OCI-LY7 (cell line): ENCODE measurements around the gene HIF3A. TPM values are rescaled to one million over a fixed set of nuclear protein-coding genes. Genes with fewer than 3 reads are reported as not detected.

Experiments
- BruUV-seq: library from RNA; stranded (reverse); fragments of 400-500 nt; replicated peaks from 2 replicates; lab custom pipeline; 2021; lab: Mats Ljungman, UMichigan
- CTCF ChIA-PET: fragments of 300-600 bp; sonication (Branson Sonifier 250); formaldehyde crosslinking; loops from one replicate; lab custom pipeline; 2022; ENCODE audit warnings: antibody characterized with exemption; ENCODE audit not compliant: unreplicated experiment; lab: Charles Lee
- POLR2A ChIA-PET: fragments of 300-600 bp; sonication (Branson Sonifier 250); formaldehyde crosslinking; loops from one replicate; lab custom pipeline; 2022; ENCODE audit warnings: antibody characterized with exemption; lab: Charles Lee
- DNase-seq: peaks from one replicate; pipeline ENCODE4 v3.0.0-alpha.2; 2015; ENCODE audit warnings: low spot score
- H2AFZ ChIP-seq: fragments of 200-600 bp; sonication (generic), shearing (Covaris generic); 2 replicates; pipeline ENCODE4 v1.6.1; 2014; ENCODE audit warnings: mild to moderate bottlenecking, antibody characterized with exemption, low read length, moderate library complexity
- H3K27ac ChIP-seq: fragments of 200-600 bp; sonication (generic); 2 replicates; pipeline ENCODE4 v1.5.1; 2014; ENCODE audit warnings: mixed run types, low read depth, mild to moderate bottlenecking, moderate library complexity, low read length, inconsistent platforms; ENCODE audit not compliant: poor library complexity, severe bottlenecking
- H3K36me3 ChIP-seq: fragments of 200-600 bp; sonication (generic); 2 replicates; pipeline ENCODE4 v1.6.1; 2014; ENCODE audit warnings: mild to moderate bottlenecking, antibody characterized with exemption, low read length, moderate library complexity, mixed read lengths; ENCODE audit not compliant: insufficient read depth
- H3K4me1 ChIP-seq: fragments of 200-600 bp; sonication (generic); 2 replicates; pipeline ENCODE4 v1.5.1; 2014; ENCODE audit warnings: mild to moderate bottlenecking, low read length; ENCODE audit not compliant: insufficient read depth, poor library complexity, severe bottlenecking
- H3K4me2 ChIP-seq: fragments of 200-600 bp; sonication (generic); 2 replicates; pipeline ENCODE4 v1.6.1; 2014; ENCODE audit warnings: mild to moderate bottlenecking, low read length
- H3K4me3 ChIP-seq: fragments of 200-600 bp; sonication (generic); 2 replicates; pipeline ENCODE4 v1.5.1; 2014; ENCODE audit warnings: mild to moderate bottlenecking, low read depth, low read length; ENCODE audit not compliant: poor library complexity, severe bottlenecking
- H3K79me2 ChIP-seq: fragments of 200-600 bp; sonication (generic); 2 replicates; pipeline ENCODE4 v1.6.1; 2016; ENCODE audit warnings: low read depth, mild to moderate bottlenecking, low read length, moderate library complexity, mixed read lengths; ENCODE audit not compliant: insufficient read depth
- H3K9me2 ChIP-seq: fragments of 200-600 bp; sonication (generic); 2 replicates; pipeline ENCODE4 v1.6.1; 2016; ENCODE audit warnings: mild to moderate bottlenecking, low read length, mixed read lengths; ENCODE audit not compliant: insufficient read depth
- H3K9me3 ChIP-seq: fragments of 200-600 bp; sonication (generic); 2 replicates; pipeline ENCODE4 v1.6.1; 2014; ENCODE audit warnings: mild to moderate bottlenecking, mixed run types, low read length, mixed read lengths
- H4K20me1 ChIP-seq: fragments of 200-600 bp; sonication (generic); 2 replicates; pipeline ENCODE4 v1.6.1; 2014; ENCODE audit warnings: mild to moderate bottlenecking, antibody characterized with exemption, low read length, moderate library complexity, mixed read lengths; ENCODE audit not compliant: insufficient read depth
- EZH2phosphoT487 ChIP-seq: fragments of 200-600 bp; sonication (generic); IDR thresholded peaks from 2 replicates; pipeline ENCODE4 v1.6.1; 2018; ENCODE audit warnings: low read depth, borderline replicate concordance, mild to moderate bottlenecking, mixed run types, antibody characterized with exemption, low read length, moderate library complexity, mixed read lengths
- intact Hi-C: fragments of 100-400 bp; cut with micrococcal nuclease; formaldehyde crosslinking; loops from one replicate; pipeline ENCODE4 v1.10.0; 2022; ENCODE audit not compliant: unreplicated experiment
- total RNA-seq, 2 experiments: library from RNA; depleted of rRNA in 1 of 2; stranded (reverse); fragments of >200 nt in 1 of 2; shearing (Covaris generic) in 1 of 2; gene quantifications; 2 replicates each; pipeline ENCODE4 v1.2.3, GENCODE V29; 2014 to 2022
- TF ChIP-seq, protein P1 (sequence below): fragments of 200-600 bp; sonication (generic); conservative IDR thresholded peaks from 2 replicates; pipeline ENCODE4 v1.5.1; 2014; ENCODE audit warnings: mild to moderate bottlenecking, antibody characterized with exemption, low read length, moderate library complexity, mixed read lengths

HIF3A gene
- total RNA-seq, 2 experiments from 2014 or later, result not detected

DNA sequence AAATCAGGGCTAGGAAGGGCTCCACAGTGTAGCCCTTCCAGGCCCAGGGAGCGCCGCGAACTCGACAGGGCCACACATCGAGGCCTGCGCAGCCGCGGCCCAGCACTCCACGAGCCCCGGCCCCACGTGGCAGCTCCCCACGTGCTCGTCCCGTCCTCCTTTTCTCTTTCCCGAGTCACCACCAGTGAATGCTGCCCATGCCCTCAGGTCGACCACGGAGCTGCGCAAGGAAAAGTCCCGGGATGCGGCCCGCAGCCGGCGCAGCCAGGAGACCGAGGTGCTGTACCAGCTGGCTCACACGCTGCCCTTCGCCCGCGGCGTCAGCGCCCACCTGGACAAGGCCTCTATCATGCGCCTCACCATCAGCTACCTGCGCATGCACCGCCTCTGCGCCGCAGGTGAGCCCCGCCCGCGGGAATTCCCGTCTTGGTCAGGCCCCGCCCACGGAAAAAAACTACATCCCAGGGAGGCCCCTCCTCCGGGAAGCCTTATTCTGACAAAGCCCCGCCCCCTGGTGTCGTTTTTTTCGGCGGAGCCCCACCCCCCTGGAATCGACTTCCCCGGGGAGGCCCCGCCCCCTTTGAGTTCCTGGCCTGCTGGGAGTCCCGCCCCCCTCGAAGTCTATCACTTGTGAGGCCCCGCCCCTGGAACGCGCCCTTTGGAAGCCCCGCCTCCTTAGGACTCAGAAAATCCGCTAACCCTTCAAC is 7.0 kb downstream of the HIF3A start:
- ChIA-PET POLR2A (interaction anchor here (0.6 kb wide), 1 partner anchor 1199 kb away, joined by 3 read pairs; no protein-coding TSS in a partner anchor), CTCF (no interaction called here)
- H3K9me3 ChIP-seq, result no peaks in the 10 kb centered on the region
- no peak for TF ChIP-seq EZH2phosphoT487
- TF ChIP-seq, protein P1, sequence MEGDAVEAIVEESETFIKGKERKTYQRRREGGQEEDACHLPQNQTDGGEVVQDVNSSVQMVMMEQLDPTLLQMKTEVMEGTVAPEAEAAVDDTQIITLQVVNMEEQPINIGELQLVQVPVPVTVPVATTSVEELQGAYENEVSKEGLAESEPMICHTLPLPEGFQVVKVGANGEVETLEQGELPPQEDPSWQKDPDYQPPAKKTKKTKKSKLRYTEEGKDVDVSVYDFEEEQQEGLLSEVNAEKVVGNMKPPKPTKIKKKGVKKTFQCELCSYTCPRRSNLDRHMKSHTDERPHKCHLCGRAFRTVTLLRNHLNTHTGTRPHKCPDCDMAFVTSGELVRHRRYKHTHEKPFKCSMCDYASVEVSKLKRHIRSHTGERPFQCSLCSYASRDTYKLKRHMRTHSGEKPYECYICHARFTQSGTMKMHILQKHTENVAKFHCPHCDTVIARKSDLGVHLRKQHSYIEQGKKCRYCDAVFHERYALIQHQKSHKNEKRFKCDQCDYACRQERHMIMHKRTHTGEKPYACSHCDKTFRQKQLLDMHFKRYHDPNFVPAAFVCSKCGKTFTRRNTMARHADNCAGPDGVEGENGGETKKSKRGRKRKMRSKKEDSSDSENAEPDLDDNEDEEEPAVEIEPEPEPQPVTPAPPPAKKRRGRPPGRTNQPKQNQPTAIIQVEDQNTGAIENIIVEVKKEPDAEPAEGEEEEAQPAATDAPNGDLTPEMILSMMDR, result no peak
- no TSS peak for BruUV-seq
- no peak overlapping the region for H3K4me2 ChIP-seq
- no peaks in the 10 kb centered on the region for H3K36me3 ChIP-seq
- H3K79me2 ChIP-seq, result no peaks in the 10 kb centered on the region
- intact Hi-C loops, result no loop called here
- H3K4me1 ChIP-seq, result no peaks in the 10 kb centered on the region
- no peaks in the 10 kb centered on the region for H4K20me1 ChIP-seq
- H3K9me2 ChIP-seq, result no peaks in the 10 kb centered on the region
- DNase-seq, result no peak
- H3K4me3 ChIP-seq, result no peak overlapping the region
- no peak overlapping the region for H3K27ac ChIP-seq
- no peak overlapping the region for H2AFZ ChIP-seq

DNA sequence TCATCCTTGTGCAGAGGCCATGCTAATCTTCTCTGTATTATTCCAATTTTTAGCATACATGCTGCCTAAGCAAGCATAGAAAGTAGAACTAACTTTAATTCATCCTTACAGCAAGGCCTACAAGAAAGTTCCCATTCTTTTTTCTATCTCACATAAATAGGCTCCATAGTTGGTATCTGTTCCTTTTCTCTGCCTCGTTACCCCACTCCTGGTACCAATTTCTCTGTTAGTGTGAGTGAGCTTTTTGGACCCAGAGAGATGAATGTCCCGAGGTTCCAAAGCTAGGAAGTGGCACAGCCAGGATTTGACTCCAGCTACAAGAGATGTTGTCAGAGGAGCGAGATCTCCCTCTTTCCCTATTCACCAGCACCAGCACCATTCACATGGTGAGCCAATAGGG is 9.7 kb downstream of the HIF3A start:
- H3K79me2 ChIP-seq, result no peaks in the 10 kb centered on the region
- CTCF ChIA-PET, result no interaction called here

DNA sequence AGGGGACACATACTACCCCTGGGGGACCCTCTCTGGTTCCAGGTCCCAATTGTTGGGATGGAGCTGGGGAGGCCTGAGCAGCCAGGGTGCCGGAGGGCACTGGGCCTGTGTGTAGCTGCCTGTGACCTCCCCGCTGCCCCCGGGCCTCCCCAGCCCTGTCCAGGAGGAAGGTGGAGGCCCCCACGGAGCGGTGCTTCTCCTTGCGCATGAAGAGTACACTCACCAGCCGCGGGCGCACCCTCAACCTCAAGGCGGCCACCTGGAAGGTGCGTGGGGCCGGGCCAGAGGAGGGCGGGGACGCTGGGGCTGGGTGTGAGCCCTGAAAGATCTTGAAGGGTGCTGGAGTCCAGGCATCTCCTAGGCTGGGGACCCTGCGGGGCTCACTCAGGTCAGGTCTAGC is 11.7 kb downstream of the HIF3A start:
- H3K4me2 ChIP-seq, result no peak overlapping the region
- H3K27ac ChIP-seq, result no peak overlapping the region
- TF ChIP-seq, protein P1, result no peak
- no peak for DNase-seq
- intact Hi-C loops, result no loop called here
- H3K4me3 ChIP-seq, result no peak overlapping the region
- H3K4me1 ChIP-seq, result no peaks in the 10 kb centered on the region
- no TSS peak for BruUV-seq
- ChIA-PET CTCF (no interaction called here), POLR2A (no interaction called here)
- H2AFZ ChIP-seq, result no peak overlapping the region
- H3K79me2 ChIP-seq, result no peaks in the 10 kb centered on the region
- no peaks in the 10 kb centered on the region for H3K9me3 ChIP-seq
- H4K20me1 ChIP-seq, result no peaks in the 10 kb centered on the region
- H3K9me2 ChIP-seq, result no peaks in the 10 kb centered on the region
- H3K36me3 ChIP-seq, result no peaks in the 10 kb centered on the region

More for the DNA sequence above, 9.7 kb downstream of the HIF3A start:
- Histone ChIP-seq H3K4me2 (no peak overlapping the region), H2AFZ (no peak overlapping the region), H3K9me2 (no peaks in the 10 kb centered on the region), H3K4me1 (no peaks in the 10 kb centered on the region), H3K4me3 (no peak overlapping the region), H3K36me3 (no peaks in the 10 kb centered on the region), H3K9me3 (no peaks in the 10 kb centered on the region), H4K20me1 (no peaks in the 10 kb centered on the region), H3K27ac (no peak overlapping the region)
- no peak for DNase-seq
- intact Hi-C loops, result no loop called here
- POLR2A ChIA-PET, result no interaction called here
- BruUV-seq, result no TSS peak
- TF ChIP-seq EZH2phosphoT487, result no peak
- TF ChIP-seq, protein P1, result no peak
